GM19240 (cell line): ENCODE data around the gene AOPEP.
"Not testable (repeated sequence)": the region's sequence is repeated elsewhere in the genome, so short reads cannot be mapped to it uniquely, and the experiment has no call there.

Experiments used
- DNase-seq: peaks from one replicate; pipeline ENCODE4 v3.0.0; 2011; ENCODE audit warnings: low spot score; ENCODE audit not compliant: insufficient read length

AOPEP gene

DNA sequence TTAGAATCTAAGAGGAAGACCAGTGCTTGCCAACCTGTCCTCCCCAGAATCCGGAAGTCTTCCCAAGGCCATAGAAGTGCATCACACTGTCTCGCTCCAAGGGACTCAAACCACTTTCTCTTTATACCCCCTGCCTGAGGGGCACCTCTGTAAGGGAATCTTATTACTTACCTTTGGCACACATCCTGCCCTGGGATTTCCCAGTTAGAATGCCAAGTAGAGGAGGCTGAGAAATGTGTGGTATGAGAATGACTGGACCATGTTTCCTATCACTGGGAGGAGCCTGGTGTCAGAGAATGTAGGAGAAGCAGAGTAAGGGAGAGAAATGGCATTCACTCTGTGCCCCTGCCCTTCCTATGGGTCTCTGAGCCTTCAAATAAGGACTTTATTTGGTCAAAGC is 85.8 kb downstream of the AOPEP start:
- DNase-seq = no peak

DNA sequence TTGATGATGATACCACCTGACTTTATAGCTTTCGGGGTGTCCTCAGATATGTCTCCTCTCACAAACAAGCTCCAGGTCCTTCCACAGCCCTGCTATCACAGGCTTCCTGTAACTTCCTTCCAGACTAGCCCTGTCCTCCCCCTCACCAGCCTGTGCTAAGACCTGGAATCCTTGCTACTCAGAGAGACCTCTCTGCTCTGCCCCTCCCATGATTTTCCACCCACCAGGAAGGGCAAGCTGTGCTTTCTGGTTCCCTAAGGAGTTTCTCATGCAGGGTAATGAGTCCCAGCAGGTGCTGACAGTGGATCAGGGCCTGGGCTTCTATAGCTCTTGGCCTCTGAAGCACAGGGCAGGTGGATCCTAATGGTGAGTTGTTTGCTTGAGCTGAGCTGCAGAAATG is 86.9 kb downstream of the AOPEP start:
- DNase-seq = no peak

DNA sequence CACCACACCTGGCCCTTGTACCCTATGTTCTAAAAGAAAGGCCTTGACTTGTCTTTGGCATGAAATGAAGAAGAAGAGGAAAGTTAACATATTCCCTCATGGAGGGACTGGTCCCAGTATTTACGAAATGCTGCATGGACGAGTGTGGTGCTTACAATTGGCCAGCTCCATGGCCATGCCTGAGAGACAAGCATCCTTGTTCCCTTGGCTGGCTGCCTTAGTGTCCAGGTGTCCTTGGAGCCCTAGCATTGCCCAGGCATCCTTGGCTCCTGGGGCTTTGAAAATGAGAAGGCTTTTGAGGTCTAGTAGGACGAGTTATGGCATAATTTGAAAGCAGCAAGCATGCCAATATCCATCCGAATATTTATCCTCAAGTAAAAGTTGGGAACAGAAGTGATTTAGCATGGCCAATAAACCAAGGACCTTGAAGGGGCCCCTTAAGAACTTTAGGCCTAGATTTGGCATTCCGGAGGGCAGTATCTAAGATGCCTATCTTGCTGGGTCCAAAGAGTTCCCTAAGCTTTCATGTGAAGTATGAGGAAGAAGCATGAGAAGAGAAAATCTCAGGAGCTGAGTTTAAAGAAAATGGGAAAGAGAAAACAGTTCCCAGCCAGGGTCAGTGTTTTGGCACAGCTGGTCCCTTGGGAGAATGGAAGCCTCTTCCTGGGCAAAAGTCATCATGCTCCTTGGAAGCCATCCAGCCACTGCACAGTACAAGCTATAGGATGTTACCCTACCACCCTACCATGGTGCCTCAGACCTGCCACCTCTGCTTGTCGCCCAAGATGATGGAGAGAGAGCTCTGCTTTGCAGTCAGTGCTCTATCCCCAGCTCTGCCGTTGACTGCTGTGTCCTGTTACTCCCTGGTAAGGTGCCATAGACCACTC is 91.0 kb downstream of the AOPEP start:
- DNase-seq = no peak

DNA sequence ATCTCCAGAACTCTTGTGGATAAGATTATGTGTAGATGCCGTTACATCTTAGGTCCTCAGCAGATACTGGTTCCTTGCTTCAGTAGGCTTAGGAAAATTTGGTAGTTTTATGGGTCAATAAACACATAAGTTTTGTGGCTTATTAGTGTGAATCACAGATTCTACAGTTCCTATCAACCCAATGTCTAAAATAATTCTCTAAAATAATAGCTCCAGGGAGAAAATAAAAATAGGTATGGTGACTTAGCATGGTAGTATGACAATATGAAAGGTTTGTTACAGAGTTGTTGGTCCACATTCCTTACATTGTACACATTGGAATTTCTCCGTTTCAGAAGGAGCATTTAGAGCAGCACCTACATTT is 91.7 kb downstream of the AOPEP start:
- no peak for DNase-seq

DNA sequence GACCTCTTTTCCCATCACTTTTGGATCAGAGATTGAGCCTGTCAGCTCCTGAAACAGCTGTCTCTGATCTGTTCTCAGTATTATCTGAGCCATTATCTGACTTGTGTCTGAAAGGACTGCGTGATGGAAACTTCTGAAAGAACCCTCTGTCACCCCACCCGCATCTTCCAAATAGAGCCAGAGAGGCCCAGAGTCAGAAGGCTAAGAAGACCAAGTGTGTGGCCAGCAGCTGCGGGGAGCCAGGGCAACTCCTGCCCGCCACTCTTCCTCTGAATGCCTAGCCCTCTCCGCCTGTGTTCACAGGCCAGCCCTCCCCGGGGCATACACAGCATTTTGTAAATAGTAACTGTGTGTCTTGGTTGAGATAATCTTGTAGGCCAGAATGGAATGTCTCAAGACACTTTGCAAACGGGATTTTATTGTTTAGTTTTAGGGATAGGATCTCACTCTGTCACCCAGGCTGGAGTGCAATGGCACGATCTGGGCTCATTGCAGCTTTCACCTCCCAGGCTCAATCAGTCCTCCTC is 92.7 kb downstream of the AOPEP start:
- DNase-seq = no peak

DNA sequence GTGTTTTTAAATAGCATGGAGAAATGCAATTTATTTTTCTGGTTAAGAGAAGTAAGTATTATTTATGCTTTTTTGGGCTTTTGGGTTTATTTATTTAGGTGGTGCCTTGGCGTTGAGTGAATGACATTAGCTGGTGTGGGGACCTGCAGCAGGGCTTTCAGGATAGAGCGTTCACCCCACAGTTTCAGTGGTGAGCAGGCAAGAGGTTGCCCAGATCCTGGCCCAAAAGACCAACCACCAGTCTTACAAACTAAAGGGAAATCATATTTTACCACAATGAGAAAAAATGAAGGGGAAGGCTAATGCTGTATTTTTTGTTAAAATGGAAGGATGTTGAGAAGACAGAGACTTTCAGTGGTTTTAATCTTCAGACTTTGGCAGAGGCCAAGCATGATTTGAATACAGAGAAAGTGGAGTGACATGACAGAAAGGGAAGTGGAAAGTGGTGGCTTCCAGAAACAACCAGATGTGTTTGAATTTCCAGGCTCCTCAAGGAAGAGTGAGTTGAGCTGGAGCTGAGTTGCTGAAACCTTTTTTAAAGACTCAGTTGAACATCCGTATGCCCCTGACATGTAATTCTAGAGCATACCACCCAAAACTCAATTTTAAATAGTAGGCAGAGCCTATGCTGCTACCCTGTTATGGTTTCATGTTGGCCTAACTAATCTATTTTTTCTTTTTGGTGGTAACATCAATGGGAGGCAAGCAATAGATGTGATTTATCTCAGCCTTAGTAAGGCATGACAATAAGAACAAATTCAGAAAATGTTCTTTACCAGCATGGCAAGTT is 94.8 kb downstream of the AOPEP start:
- peak; percentile 31 for DNase-seq

DNA sequence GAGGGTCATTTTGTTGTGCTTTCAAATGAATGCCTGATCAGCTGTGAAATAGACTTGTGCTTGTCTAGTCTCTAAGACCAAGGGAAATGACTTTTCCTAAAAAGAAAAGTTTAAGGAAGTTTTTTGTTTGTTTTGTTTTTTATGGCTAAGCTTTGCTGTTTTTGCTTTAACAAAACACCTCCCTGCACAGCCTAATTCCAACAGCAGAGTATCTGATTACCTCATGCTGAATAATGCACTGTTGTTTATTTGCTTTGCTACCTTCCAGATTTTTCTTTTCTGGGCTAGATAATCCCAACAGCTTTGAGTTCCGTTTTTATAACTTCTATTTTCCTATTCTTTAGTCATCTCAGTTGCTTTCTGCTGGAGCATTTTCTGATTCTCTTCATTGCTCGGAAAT is 95.8 kb downstream of the AOPEP start:
- DNase-seq = no peak

DNA sequence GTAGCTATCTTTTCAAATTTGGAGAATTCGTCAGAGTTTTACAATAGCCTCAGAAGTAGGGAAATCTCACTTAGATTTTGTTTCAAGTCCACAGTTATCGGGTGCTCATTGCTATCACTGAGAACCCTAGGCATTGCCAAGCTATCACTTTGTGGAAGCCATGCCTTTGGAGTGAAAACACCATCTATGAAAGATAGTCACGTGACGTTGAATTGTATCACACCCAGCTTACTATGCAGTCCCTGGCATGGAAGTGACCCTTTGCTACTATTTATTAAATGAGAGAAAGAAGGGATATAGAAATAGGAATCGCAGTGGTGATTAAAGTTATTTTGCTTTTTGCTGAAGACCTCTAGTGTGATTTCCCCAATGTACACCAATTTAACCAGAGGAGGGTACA is 97.2 kb downstream of the AOPEP start:
- DNase-seq = no peak

DNA sequence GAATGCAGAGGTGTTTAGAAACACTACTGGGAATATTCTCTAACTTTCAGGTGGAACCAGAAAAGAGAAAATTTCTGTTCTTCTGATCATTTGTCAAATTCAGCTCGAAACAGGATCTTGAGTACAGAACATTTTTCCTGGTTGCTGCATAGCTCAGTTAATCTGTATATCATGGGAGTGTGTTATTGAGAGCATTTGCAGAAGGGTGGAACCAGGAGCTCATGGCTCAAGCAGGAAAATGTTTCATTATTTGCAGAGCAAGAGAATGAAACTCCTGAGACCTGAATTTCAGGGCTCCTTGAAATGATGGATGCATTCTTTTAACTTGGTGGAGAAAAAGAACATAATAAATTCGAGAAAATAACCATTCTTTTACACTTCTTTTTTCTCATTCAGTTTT is 97.9 kb downstream of the AOPEP start:
- no peak for DNase-seq

DNA sequence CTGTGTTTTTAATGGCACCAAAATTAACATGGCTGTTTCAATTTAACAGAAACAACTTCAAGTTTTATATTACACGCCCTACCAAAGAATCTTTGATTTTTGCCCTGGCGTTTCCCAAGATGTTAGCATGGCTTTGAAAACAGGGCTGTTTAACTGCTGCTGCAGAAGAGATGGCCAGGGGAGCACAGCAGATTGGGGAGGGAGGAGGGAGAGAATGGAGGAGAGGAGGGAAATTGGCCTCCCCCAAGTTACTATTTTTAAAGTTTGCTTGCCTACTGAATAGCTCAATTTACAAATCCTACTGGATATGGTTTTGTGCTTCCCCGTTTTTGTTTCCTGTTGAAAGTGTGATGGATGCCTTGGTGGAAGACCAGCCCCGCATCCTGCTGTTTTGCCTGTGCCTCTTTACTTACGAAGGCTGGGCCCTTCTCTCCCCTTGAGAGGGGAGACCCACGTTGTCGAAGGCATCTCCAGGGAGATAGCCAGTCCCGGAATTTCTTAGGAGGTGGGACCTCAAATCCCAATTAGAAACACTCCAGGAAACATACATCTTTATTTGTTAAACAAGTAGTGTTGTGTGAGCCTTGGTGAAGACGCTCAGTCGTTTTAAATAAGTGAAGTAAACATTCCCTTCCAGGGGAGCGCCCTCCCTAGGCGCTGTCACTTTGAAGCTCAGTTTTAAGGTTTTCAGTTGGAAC is 98.6 kb downstream of the AOPEP start:
- no peak for DNase-seq

DNA sequence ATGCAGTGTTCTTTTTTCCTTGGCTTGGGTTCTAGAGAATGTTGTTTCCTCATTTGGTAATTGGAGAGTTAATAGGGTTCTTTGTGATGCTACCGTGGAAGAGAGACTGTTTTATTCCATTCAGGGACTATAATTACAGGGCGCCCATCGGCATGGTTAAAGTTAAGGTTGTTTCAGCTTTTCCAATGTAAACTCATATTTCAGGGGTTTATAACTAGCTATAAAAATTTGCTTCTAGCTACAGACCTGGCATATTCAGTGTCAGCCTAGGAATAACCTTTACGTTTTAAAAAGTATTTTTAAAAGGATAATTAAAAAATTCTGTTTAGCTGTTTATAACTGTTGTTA is 99.1 kb downstream of the AOPEP start:
- no peak for DNase-seq

DNA sequence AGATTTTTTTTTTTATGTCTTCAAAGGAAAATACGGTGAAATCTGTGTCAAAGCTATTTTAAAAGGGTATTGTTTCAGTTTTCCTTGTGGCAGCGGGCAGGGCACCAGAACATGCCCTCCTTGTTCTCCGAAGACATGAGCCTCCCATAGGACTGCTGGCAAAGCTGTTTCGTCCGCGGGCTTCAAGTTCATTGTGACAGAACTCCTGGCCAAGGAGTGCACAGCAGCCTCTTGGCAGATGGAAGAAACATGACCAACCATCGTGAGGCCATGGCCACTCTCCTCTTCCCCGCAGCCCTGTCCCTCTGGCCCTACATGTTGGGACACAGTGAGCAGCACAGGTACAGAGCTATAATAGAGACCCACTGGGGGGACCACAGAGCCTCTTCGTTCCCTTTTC is 99.5 kb downstream of the AOPEP start:
- no peak for DNase-seq

DNA sequence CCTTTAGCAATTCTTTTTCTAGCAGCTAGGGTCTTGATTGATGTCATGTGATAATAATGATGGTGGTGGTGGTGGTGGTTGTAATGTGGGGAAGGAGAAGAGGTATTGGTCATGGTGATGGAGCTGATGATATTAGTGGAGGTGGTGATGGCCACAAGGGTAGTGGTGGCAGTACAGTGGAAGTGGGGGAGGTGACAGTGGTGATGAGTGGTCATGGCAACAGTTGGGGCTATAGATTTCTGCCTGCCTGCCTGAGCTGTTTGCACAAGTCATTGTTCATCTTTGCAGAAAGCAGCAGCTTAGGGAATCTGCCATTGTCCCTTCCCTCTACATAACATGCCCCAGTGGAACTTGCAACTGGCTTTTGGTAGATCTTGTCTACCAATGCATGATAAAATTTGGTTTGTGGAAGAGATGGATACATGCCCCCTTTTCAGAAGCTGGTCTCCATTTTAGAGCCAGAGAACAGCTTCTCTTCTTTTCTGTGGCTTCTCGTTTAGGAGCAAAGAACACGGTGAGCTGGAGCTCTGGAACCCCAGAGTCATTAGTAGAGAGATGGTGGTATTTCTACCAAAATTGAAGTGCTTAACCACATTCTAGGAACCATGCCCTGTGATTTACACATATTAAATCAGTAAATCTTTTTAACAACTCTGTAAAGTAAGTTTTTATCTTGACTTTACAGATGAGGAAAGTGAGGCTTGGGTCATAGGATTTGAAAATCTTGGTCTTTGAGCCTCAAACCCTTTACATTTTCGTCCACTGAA is 100.3 kb downstream of the AOPEP start:
- DNase-seq = no peak

DNA sequence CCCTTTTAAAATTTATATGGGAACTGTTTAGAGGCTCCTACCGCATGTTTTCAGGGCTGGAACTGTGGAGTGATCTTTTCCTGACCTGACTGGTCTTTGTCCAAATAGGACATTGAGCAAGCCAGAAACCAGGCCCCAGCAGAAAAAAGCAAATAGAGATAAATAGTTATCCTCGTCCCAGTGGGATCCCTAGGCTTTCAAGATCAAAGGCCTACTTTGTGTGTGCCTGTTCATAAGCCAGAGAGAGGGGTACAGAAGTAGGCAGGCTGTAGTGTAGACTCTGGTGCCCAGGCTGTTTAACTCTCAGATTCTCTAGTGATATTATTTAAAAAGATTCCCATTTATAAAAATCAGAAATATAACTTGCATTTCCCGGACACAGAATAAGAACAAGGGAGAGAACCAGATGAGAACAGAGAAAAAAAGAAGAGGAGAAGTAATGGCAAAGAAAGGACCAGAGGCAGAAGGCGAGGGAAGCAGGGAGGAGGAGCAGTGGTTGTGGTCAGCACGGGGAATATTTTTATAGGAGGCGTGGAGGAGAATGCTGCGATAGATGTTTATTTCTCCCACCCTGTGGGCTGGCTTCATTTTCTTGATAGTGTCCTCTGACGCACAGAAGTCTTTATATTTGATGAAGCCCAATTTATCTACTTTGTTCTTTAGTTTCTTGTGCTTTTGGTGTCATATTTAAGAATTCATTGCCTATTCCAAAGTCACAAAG is 101.2 kb downstream of the AOPEP start:
- DNase-seq = no peak

DNA sequence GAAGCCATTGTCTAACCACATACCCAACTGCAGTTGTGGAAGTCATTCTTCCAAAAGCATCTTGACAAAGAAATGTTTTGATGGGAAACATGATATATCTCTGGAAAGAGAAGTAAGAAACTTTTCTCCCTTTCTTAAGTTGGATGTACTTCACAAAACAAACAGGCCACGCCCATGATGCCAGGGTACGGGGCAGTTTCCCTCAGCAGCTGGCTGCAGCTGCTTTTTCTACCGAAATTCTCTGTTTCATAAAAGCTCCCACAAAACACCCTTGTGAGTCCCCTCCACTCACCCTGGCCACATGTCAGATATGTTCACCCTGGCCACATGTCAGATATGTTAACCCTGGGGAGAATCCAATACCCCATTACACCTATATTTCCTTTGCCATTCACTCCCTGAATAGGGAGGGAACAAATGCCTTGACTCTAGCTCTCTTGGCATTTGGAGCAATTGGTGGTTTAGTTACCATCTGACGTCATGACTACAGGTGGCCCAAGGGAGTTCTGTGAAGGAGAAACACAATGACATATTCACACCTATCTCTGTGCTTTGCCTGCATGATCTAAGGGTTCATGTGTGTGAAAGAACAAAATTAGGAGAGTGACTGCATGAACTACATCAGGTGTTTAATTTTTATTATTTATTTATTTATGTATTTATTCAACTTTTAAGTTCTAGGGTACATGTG is 103.0 kb downstream of the AOPEP start:
- DNase-seq = no peak

DNA sequence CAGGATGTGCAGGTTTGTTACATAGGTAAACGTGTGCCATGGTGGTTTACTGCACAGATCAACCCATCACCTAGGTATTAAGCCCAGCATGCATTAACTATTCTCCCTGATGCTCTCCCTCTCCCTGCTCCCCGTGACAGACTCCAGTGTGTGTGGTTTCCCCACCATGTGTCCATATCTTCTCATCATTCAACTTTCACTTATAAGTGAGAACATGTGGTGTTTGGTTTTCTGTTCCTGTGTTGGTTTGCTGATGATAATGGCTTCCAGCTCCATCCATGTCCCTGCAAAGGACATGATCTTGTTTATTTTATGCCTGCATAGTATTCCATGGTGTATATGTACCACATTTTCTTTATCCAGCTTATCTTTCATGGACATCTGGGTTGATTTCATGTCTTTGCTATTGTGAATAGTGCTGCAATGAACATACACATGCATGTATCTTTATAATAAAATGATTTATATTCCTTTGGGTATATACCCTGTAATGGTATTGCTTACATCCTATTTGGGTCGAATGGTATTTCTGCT is 103.6 kb downstream of the AOPEP start:
- not testable (repeated sequence) for DNase-seq

DNA sequence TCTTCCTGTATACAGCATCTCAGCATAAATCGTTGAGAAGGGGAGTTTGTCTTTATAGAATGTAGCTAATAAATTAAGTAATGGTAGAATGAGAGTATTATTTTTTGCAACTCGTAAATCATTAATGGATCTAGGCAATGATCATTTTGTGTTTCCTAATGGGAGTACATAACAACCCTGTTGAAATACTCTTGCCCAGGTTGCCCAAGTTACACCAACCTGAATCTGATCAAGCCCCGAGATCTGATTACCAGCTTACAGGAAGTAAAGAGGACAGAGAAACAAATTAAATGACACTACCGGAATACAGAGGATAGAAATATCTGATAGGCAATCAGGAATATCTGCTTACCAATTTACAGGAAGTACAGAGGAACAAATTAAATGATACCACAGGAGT is 107.3 kb downstream of the AOPEP start:
- DNase-seq = no peak

DNA sequence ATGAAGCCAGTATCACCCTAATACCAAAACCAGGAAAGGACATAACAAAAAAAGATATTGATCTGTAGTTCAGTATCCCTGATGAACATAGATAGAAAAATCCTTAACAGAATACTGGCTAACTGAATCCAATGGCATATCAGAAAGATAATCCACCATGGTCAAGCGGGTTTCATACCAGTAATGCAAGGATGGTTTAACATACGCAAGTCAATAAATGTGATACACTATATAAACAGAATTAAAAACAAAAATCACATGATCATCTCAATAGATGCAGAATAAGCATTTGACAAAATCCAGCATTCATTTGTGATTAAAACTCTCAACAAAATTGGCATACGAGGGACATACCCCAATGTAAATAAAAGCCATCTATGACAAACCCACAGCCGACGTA is 110.9 kb downstream of the AOPEP start:
- no peak for DNase-seq

DNA sequence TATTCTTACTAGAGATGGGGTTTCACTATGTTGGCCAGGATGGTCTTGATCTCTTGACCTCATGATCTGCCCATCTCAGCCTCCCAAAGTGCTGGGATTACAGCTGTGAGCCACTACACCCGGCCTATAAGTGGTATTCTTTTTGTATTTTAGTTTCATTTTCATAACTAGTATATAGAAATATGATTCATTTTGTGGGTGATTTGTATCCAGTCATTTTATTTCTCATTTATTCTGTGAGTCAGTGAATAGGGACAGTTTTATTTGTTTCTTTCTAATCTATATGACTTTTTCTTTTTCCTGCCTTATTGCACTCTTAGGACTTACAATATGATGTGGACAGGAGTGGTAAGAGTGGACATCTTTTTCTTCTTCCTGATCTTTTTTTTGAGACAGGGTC is 112.9 kb downstream of the AOPEP start:
- DNase-seq = no peak

DNA sequence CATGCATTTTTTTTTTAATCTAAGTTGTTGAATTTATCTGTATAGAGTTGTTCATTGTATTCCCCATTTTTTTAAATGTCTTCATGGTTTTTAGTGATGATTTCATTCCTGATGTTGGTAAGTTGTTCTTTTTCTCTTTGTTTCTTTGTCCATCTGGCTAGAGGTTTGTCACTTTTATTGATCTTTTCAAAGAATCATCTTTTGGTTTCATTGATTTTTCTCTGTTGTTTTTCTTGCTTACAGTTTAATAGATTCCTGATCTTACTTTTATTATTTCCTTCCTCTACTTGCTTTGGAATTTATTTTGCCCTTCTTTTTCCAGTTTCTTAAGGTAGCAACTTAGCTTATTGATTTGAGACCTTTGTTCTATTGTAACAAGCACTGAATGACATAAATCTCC is 114.2 kb downstream of the AOPEP start:
- DNase-seq = no peak
